GM12878 (cell line): ENCODE data around the gene GRHL1.

Experiments
- CHD2 ChIP-seq: IDR thresholded peaks from 2 replicates; pipeline ENCODE4 v1.6.1; 2011; ENCODE audit warnings: low read depth, low read length, improper control_type of control experiment, borderline replicate concordance
- EZH2 ChIP-seq: IDR thresholded peaks from 2 replicates; pipeline ENCODE4 v1.6.1; 2012; ENCODE audit warnings: low read depth, mild to moderate bottlenecking, control low read depth, inconsistent platforms, low read length, borderline replicate concordance; ENCODE audit not compliant: control insufficient read depth
- TF ChIP-seq, protein P1 (sequence below): IDR thresholded peaks from 2 replicates; pipeline ENCODE4 v1.6.1; 2011; ENCODE audit warnings: low read depth, low read length, improper control_type of control experiment, borderline replicate concordance

- no peak for TF ChIP-seq CHD2
- no peak for TF ChIP-seq EZH2
- TF ChIP-seq, protein P1, sequence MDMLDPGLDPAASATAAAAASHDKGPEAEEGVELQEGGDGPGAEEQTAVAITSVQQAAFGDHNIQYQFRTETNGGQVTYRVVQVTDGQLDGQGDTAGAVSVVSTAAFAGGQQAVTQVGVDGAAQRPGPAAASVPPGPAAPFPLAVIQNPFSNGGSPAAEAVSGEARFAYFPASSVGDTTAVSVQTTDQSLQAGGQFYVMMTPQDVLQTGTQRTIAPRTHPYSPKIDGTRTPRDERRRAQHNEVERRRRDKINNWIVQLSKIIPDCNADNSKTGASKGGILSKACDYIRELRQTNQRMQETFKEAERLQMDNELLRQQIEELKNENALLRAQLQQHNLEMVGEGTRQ, result no peak
Observed at GRCh38 chr2:10038123-10038522, 86.6 kb downstream of the GRHL1 start.
